Smooth muscle cell (in vitro differentiated cells): Measurements from ENCODE around the gene GLB1L2. TPM values are rescaled to one million over a fixed set of nuclear protein-coding genes. Genes with fewer than 3 reads are reported as not detected.

Source experiments
- DNase-seq: peaks from one replicate; lab custom pipeline; 2025; ENCODE audit not compliant: unreplicated experiment; lab: John Stamatoyannopoulos, UW
- H2AFZ ChIP-seq: fragments of 200-600 bp; sonication (generic); 2 replicates; pipeline ENCODE4 v1.6.0; 2016; ENCODE audit warnings: antibody characterized with exemption, low read depth, mild to moderate bottlenecking
- H3F3A ChIP-seq: fragments of 200-600 bp; sonication (generic); 2 replicates; pipeline ENCODE4 v1.6.0; 2017; ENCODE audit warnings: antibody characterized with exemption, low read depth
- H3K27ac ChIP-seq: fragments of 200-600 bp; sonication (generic); 2 replicates; pipeline ENCODE4 v1.5.1; 2016; ENCODE audit warnings: low read depth, mild to moderate bottlenecking
- H3K27me3 ChIP-seq: fragments of 200-600 bp; sonication (generic); 2 replicates; pipeline ENCODE4 v1.6.1; 2016; ENCODE audit warnings: low read depth, mild to moderate bottlenecking
- H3K36me3 ChIP-seq: fragments of 200-600 bp; sonication (generic); 2 replicates; pipeline ENCODE4 v1.5.1; 2016; ENCODE audit warnings: low read depth
- H3K4me1 ChIP-seq: fragments of 200-600 bp; sonication (generic); 2 replicates; pipeline ENCODE4 v1.5.1; 2016; ENCODE audit warnings: low read depth
- H3K4me2 ChIP-seq: fragments of 200-600 bp; sonication (generic); 2 replicates; pipeline ENCODE4 v1.6.0; 2016; ENCODE audit warnings: mild to moderate bottlenecking
- H3K4me3 ChIP-seq: fragments of 200-600 bp; sonication (generic); 2 replicates; pipeline ENCODE4 v1.5.1; 2016; ENCODE audit warnings: mild to moderate bottlenecking
- H3K79me2 ChIP-seq: fragments of 200-600 bp; sonication (generic); 2 replicates; pipeline ENCODE4 v1.6.0; 2016; ENCODE audit warnings: low read depth, mild to moderate bottlenecking
- H3K9ac ChIP-seq: fragments of 200-600 bp; sonication (generic); 2 replicates; pipeline ENCODE4 v1.6.0; 2016; ENCODE audit warnings: low read depth
- H3K9me3 ChIP-seq: fragments of 200-600 bp; sonication (generic); replicated peaks from 2 replicates; pipeline ENCODE4 v1.5.1; 2016; ENCODE audit warnings: low read depth
- H4K20me1 ChIP-seq: fragments of 200-600 bp; sonication (generic); 2 replicates; pipeline ENCODE4 v1.6.0; 2016; ENCODE audit warnings: low read depth
- CTCF ChIP-seq: fragments of 200-600 bp; sonication (generic); IDR thresholded peaks from 2 replicates; pipeline ENCODE4 v1.5.1; 2017; ENCODE audit warnings: borderline replicate concordance, mild to moderate bottlenecking, antibody characterized with exemption; ENCODE audit not compliant: insufficient read depth, poor library complexity, severe bottlenecking
- WGBS: methylation state at CpG from one replicate; pipeline ENCODE4 v1.1.7; 2016; ENCODE audit warnings: low lambda C conversion rate; 5-methylcytosine and 5-hydroxymethylcytosine counted together
- polyA plus RNA-seq: library from polyadenylated mRNA; unstranded; fragments of >200 nt; fragmentation: Nextera tagmentation; extraction: Ambion mirVana; gene quantifications from 2 replicates; pipeline ENCODE4 v1.2.1, GENCODE V29; 2016
- total RNA-seq: library from RNA; depleted of rRNA; stranded (reverse); fragments of >200 nt; gene quantifications from 2 replicates; pipeline ENCODE4 v1.2.3, GENCODE V29; 2014

Gene GLB1L2
- total and polyA plus RNA-seq, 2 experiments from 2014 or later = 0.40 to 0.83 TPM

GRCh38 chr11:134383576-134384221, 51.9 kb downstream of the GLB1L2 start:
- no peak for DNase-seq
- no peak overlapping the region for H3K4me3 ChIP-seq
- H3K4me1 ChIP-seq = no peaks in the 10 kb centered on the region
- H3K9me3 ChIP-seq = no peaks in the 10 kb centered on the region
- H3K9ac ChIP-seq = no peak overlapping the region
- H3K4me2 ChIP-seq = no peak overlapping the region
- H3F3A ChIP-seq = no peaks in the 10 kb centered on the region
- H2AFZ ChIP-seq = no peak overlapping the region
- WGBS = 95% methylated on average over 69 of the region's 78 CpGs
- H3K27ac ChIP-seq = no peak overlapping the region
- H3K27me3 ChIP-seq = no peaks in the 10 kb centered on the region
- no peaks in the 10 kb centered on the region for H4K20me1 ChIP-seq
- no peak for TF ChIP-seq CTCF
- no peaks in the 10 kb centered on the region for H3K36me3 ChIP-seq
- H3K79me2 ChIP-seq = no peaks in the 10 kb centered on the region

GRCh38 chr11:134384406-134384805, 52.6 kb downstream of the GLB1L2 start:
- H2AFZ ChIP-seq = no peak overlapping the region
- no peaks in the 10 kb centered on the region for H3K36me3 ChIP-seq
- no peak for TF ChIP-seq CTCF
- no peaks in the 10 kb centered on the region for H3K4me1 ChIP-seq
- H4K20me1 ChIP-seq = no peaks in the 10 kb centered on the region
- no peak overlapping the region for H3K9ac ChIP-seq
- 94% methylated on average over 14 of the region's 14 CpGs for WGBS
- H3K79me2 ChIP-seq = no peaks in the 10 kb centered on the region
- no peak overlapping the region for H3K4me2 ChIP-seq
- H3K27me3 ChIP-seq = no peaks in the 10 kb centered on the region
- H3K27ac ChIP-seq = no peak overlapping the region
- DNase-seq = no peak
- H3K9me3 ChIP-seq = no peaks in the 10 kb centered on the region
- no peaks in the 10 kb centered on the region for H3F3A ChIP-seq
- no peak overlapping the region for H3K4me3 ChIP-seq

GRCh38 chr11:134385171-134385570, 53.4 kb downstream of the GLB1L2 start:
- H4K20me1 ChIP-seq = no peaks in the 10 kb centered on the region
- no peak overlapping the region for H3K4me3 ChIP-seq
- no peak overlapping the region for H3K4me2 ChIP-seq
- H3K9ac ChIP-seq = no peak overlapping the region
- no peak for TF ChIP-seq CTCF
- WGBS = 93% methylated on average over 15 of the region's 15 CpGs
- no peak overlapping the region for H2AFZ ChIP-seq
- no peak overlapping the region for H3K27ac ChIP-seq
- H3F3A ChIP-seq = no peaks in the 10 kb centered on the region
- DNase-seq = no peak
- no peaks in the 10 kb centered on the region for H3K4me1 ChIP-seq
- no peaks in the 10 kb centered on the region for H3K27me3 ChIP-seq
- H3K79me2 ChIP-seq = no peaks in the 10 kb centered on the region
- H3K9me3 ChIP-seq = no peaks in the 10 kb centered on the region
- no peaks in the 10 kb centered on the region for H3K36me3 ChIP-seq
